Measurements from ENCODE around the gene RAI1. TPM values are rescaled to one million over a fixed set of nuclear protein-coding genes. Genes with fewer than 3 reads are reported as not detected.

RAI1 gene
- total RNA-seq, 2 donors from 2014 or later = 15.8 to 31.0 TPM

GRCh38 chr17:17783116-17783824 is 102.0 kb downstream of the RAI1 start:
- Mint-ChIP-seq H3K36me3 (no peaks in the 10 kb centered on the region), H3K27me3 (peaks cover 0 to 3% of the 10 kb centered on the region in 2 donors), H3K4me3 (peak overlapping the region; percentile 78), H3K27ac (no peak overlapping the region), H3K4me1 (ENCODE audit: low read depth in 2 of 2) (peaks cover 13 to 16% of the 10 kb centered on the region in 2 donors), H3K9me3 (no peaks in the 10 kb centered on the region)
- ATAC-seq (peak; percentile 65 to 71), DNase-seq (ENCODE audit: low spot score) (no peak)

GRCh38 chr17:17783825-17784656 is 102.8 kb downstream of the RAI1 start:
- H3K27me3 Mint-ChIP-seq = peaks cover 0 to 3% of the 10 kb centered on the region in 2 donors

GRCh38 chr17:17784657-17785267 is 103.5 kb downstream of the RAI1 start:
- Mint-ChIP-seq H3K27me3 (peaks cover 0 to 3% of the 10 kb centered on the region in 2 donors), H3K27ac (no peak overlapping the region), H3K9me3 (no peaks in the 10 kb centered on the region), H3K4me3 (peak overlapping the region; percentile 10), H3K4me1 (ENCODE audit: low read depth in 2 of 2) (peaks cover 13 to 16% of the 10 kb centered on the region in 2 donors), H3K36me3 (no peaks in the 10 kb centered on the region)
- DNase-seq (ENCODE audit: low spot score) (no peak), ATAC-seq (no peak)

More at GRCh38 chr17:17783825-17784656, 102.8 kb downstream of the RAI1 start:
- no peaks in the 10 kb centered on the region for H3K36me3 Mint-ChIP-seq
- no peak for DNase-seq (ENCODE audit: low spot score)
- H3K9me3 Mint-ChIP-seq = no peaks in the 10 kb centered on the region
- H3K27ac Mint-ChIP-seq = no peak overlapping the region
- peak overlapping the region; percentile 78 for H3K4me3 Mint-ChIP-seq
- ATAC-seq = no peak
- H3K4me1 Mint-ChIP-seq (ENCODE audit: low read depth in 2 of 2) = peaks cover 13 to 16% of the 10 kb centered on the region in 2 donors

GRCh38 chr17:17785407-17785806 is 104.1 kb downstream of the RAI1 start:
- H3K4me1 Mint-ChIP-seq (ENCODE audit: low read depth in 2 of 2) = peaks cover 13 to 16% of the 10 kb centered on the region in 2 donors
- no peak for DNase-seq (ENCODE audit: low spot score)
- no peaks in the 10 kb centered on the region for H3K9me3 Mint-ChIP-seq
- H3K27me3 Mint-ChIP-seq = peaks cover 0 to 3% of the 10 kb centered on the region in 2 donors
- no peaks in the 10 kb centered on the region for H3K36me3 Mint-ChIP-seq
- H3K4me3 Mint-ChIP-seq = peak overlapping the region; percentile 10
- H3K27ac Mint-ChIP-seq = peak overlapping the region in 1 of 2 donors; percentile 36
- no peak for ATAC-seq

GRCh38 chr17:17786998-17787397 is 105.7 kb downstream of the RAI1 start:
- Mint-ChIP-seq H3K27ac (no peak overlapping the region), H3K9me3 (no peaks in the 10 kb centered on the region), H3K27me3 (no peaks in the 10 kb centered on the region), H3K36me3 (no peaks in the 10 kb centered on the region), H3K4me1 (ENCODE audit: low read depth in 2 of 2) (peaks cover 11 to 17% of the 10 kb centered on the region in 2 donors), H3K4me3 (no peak overlapping the region)
- DNase-seq (ENCODE audit: low spot score) = no peak
- ATAC-seq = no peak

- ATAC-seq = no peak
- Mint-ChIP-seq H3K9me3 (no peaks in the 10 kb centered on the region), H3K27ac (no peak overlapping the region), H3K27me3 (no peaks in the 10 kb centered on the region), H3K36me3 (no peaks in the 10 kb centered on the region), H3K4me3 (no peak overlapping the region), H3K4me1 (ENCODE audit: low read depth in 2 of 2) (peaks cover 17 to 20% of the 10 kb centered on the region in 2 donors)
- DNase-seq (ENCODE audit: low spot score) = no peak
Measured at GRCh38 chr17:17787568-17787967, 106.3 kb downstream of the RAI1 start.

GRCh38 chr17:17788967-17789366 is 107.7 kb downstream of the RAI1 start:
- Mint-ChIP-seq H3K9me3 (no peaks in the 10 kb centered on the region), H3K4me1 (ENCODE audit: low read depth in 2 of 2) (peaks cover 30 to 31% of the 10 kb centered on the region in 2 donors), H3K27ac (peak overlapping the region in 1 of 2 donors; percentile 25), H3K36me3 (no peaks in the 10 kb centered on the region), H3K27me3 (no peaks in the 10 kb centered on the region), H3K4me3 (no peak overlapping the region)
- DNase-seq (ENCODE audit: low spot score) (no peak), ATAC-seq (no peak)

GRCh38 chr17:17789410-17789809 is 108.2 kb downstream of the RAI1 start:
- H3K4me3 Mint-ChIP-seq = no peak overlapping the region
- ATAC-seq (no peak), DNase-seq (ENCODE audit: low spot score) (no peak)
- H3K27ac Mint-ChIP-seq = peak overlapping the region in 1 of 2 donors; percentile 25
- H3K36me3 Mint-ChIP-seq = no peaks in the 10 kb centered on the region
- H3K4me1 Mint-ChIP-seq (ENCODE audit: low read depth in 2 of 2) = peaks cover 32% of the 10 kb centered on the region in 2 donors
- no peaks in the 10 kb centered on the region for H3K9me3 Mint-ChIP-seq
- no peaks in the 10 kb centered on the region for H3K27me3 Mint-ChIP-seq

GRCh38 chr17:17789828-17790636 is 108.8 kb downstream of the RAI1 start:
- H3K27me3 Mint-ChIP-seq = no peaks in the 10 kb centered on the region
- H3K36me3 Mint-ChIP-seq = no peaks in the 10 kb centered on the region
- ATAC-seq (no peak), DNase-seq (ENCODE audit: low spot score) (no peak)
- peaks cover 27 to 28% of the 10 kb centered on the region in 2 donors for H3K4me1 Mint-ChIP-seq (ENCODE audit: low read depth in 2 of 2)
- H3K4me3 Mint-ChIP-seq = no peak overlapping the region
- H3K27ac Mint-ChIP-seq = peak overlapping the region in 1 of 2 donors; percentile 25
- no peaks in the 10 kb centered on the region for H3K9me3 Mint-ChIP-seq

- Mint-ChIP-seq H3K9me3 (no peaks in the 10 kb centered on the region), H3K27ac (no peak overlapping the region), H3K27me3 (no peaks in the 10 kb centered on the region), H3K36me3 (no peaks in the 10 kb centered on the region), H3K4me3 (no peak overlapping the region), H3K4me1 (ENCODE audit: low read depth in 2 of 2) (peaks cover 22 to 24% of the 10 kb centered on the region in 2 donors)
- DNase-seq (ENCODE audit: low spot score) = no peak
- ATAC-seq = no peak
Measured at GRCh38 chr17:17790637-17791464, 109.6 kb downstream of the RAI1 start.

- Mint-ChIP-seq H3K36me3 (no peaks in the 10 kb centered on the region), H3K27ac (no peak overlapping the region), H3K27me3 (no peaks in the 10 kb centered on the region), H3K4me1 (ENCODE audit: low read depth in 2 of 2) (peaks cover 22 to 24% of the 10 kb centered on the region in 2 donors), H3K4me3 (peak overlapping the region; percentile 27), H3K9me3 (no peaks in the 10 kb centered on the region)
- DNase-seq (ENCODE audit: low spot score) = no peak
- no peak for ATAC-seq
Measured at GRCh38 chr17:17792037-17792550, 110.8 kb downstream of the RAI1 start.

GRCh38 chr17:17792551-17793377 is 111.5 kb downstream of the RAI1 start:
- Mint-ChIP-seq H3K27ac (peak overlapping the region in 1 of 2 donors; percentile 50), H3K4me1 (ENCODE audit: low read depth in 2 of 2) (peaks cover 24% of the 10 kb centered on the region in 2 donors), H3K4me3 (peak overlapping the region; percentile 30), H3K9me3 (no peaks in the 10 kb centered on the region), H3K27me3 (no peaks in the 10 kb centered on the region), H3K36me3 (no peaks in the 10 kb centered on the region)
- ATAC-seq (peak; percentile 77 to 83), DNase-seq (ENCODE audit: low spot score) (no peak)
